Transverse colon (tissue), 4 donors: ENCODE results near the gene SLC27A1. TPM values are rescaled to one million over a fixed set of nuclear protein-coding genes. Genes with fewer than 3 reads are reported as not detected.

Source experiments
- DNase-seq: peaks from one replicate; pipeline ENCODE4 v3.0.0-alpha.2; 2019
- H3K27ac ChIP-seq, 4 donors: fragments of 200-600 bp; sonication (generic); 2 replicates each; pipeline ENCODE4 v1.5.1; 2016 to 2018; ENCODE audit warnings: inconsistent platforms in 4 of 4
- H3K27me3 ChIP-seq: fragments of 200-600 bp; sonication (generic); 2 replicates; pipeline ENCODE4 v1.5.1; 2017; ENCODE audit warnings: inconsistent platforms
- H3K36me3 ChIP-seq, 4 donors: fragments of 200-600 bp; sonication (generic); 2 replicates each; pipeline ENCODE4 v1.5.1; 2017 to 2019; ENCODE audit warnings: inconsistent platforms in 4 of 4
- H3K4me1 ChIP-seq, 4 donors: fragments of 200-600 bp; sonication (generic); 2 replicates each; pipeline ENCODE4 v1.5.1; 2017 to 2020; ENCODE audit warnings: inconsistent platforms in 4 of 4
- H3K4me3 ChIP-seq, 4 donors: fragments of 200-600 bp; sonication (generic); 1 replicate in 1 of 4; 2 replicates in 3 of 4; pipeline versions ENCODE4 v1.5.1 to v1.6.1; 2017 to 2019; ENCODE audit warnings: inconsistent platforms in 4 of 4
- H3K9me3 ChIP-seq, 2 donors: fragments of 200-600 bp; sonication (generic); 2 replicates each; pipeline ENCODE4 v1.5.1; 2017 to 2019; ENCODE audit warnings: inconsistent platforms in 2 of 2
- CTCF ChIP-seq, 5 experiments: fragments of 200-600 bp in 3 of 5; fragments of 450-650 bp in 2 of 5; sonication (generic) in 3 of 5; IDR thresholded peaks; 1 replicate in 2 of 5; 2 replicates in 3 of 5; pipeline ENCODE4 v1.5.1; 2016 to 2017; ENCODE audit warnings: antibody characterized with exemption in 5 of 5, inconsistent platforms in 3 of 5, mild to moderate bottlenecking in 2 of 5, moderate library complexity in 1 of 5
- EP300 ChIP-seq: sonication (generic); formaldehyde crosslinking; IDR thresholded peaks from one replicate; pipeline ENCODE4 v1.6.1; 2017; ENCODE audit warnings: antibody characterized with exemption, low read depth
- POLR2A ChIP-seq: fragments of 450-650 bp; IDR thresholded peaks from one replicate; pipeline ENCODE4 v1.6.1; 2016; ENCODE audit warnings: antibody characterized with exemption, mild to moderate bottlenecking, moderate library complexity
- POLR2AphosphoS5 ChIP-seq, 3 donors: sonication (generic); formaldehyde crosslinking; IDR thresholded peaks; one replicate each; pipeline ENCODE4 v1.6.1; 2016; ENCODE audit warnings: antibody characterized with exemption in 3 of 3
- WGBS, 2 donors: methylation state at CpG; one replicate each; pipeline ENCODE4 v1.1.5; 2018; ENCODE audit warnings: low coverage in 1 of 2; 5-methylcytosine and 5-hydroxymethylcytosine counted together
- in situ Hi-C, 4 donors: fragments of 200-750 bp; cut with MboI; loops; one replicate each; pipeline versions ENCODE4 v1.15.0 to v1.15.1; 2017; ENCODE audit warnings: low sequenced_read_pairs in 3 of 4, low pct_ligation_motif_present in 1 of 4, low pct_unique_long_range_greater_than_20kb in 1 of 4
- intact Hi-C: fragments of 100-400 bp; cut with DNase I; formaldehyde crosslinking; loops from one replicate; pipeline ENCODE4 v1.15.1; 2023; ENCODE audit warnings: low total_unique reads
- total RNA-seq, 4 donors: library from RNA; depleted of rRNA; stranded (reverse); fragments of >200 nt; gene quantifications; one replicate each; pipeline ENCODE4 v1.1.0, GENCODE V29; 2016

SLC27A1 gene
- total RNA-seq: 10 to 100 TPM in 1 of 4 donors, 1 to 10 TPM in 3; 4.0 to 11.1 (median 7.0) TPM

GRCh38 chr19:17470068-17470841, at the start of gene SLC27A1:
Gene SLC27A1, plus strand, starts transcription at chr19:17470524. Its CDS starts 17 bp downstream, at chr19:17470541.
- H3K27ac ChIP-seq: peak within 1 kb of the TSS; percentile 82 to 88 (median 87)
- H3K27me3 ChIP-seq: no peaks in the 10 kb centered on the region
- H3K36me3 ChIP-seq: no peaks in the 10 kb centered on the region
- DNase-seq: peak; percentile 98
- no peaks in the 10 kb centered on the region for H3K9me3 ChIP-seq
- peak within 1 kb of the TSS; percentile 52 to 88 (median 70) for H3K4me3 ChIP-seq
- 0 to 1% methylated on average over 5 to 49 of the region's 67 CpGs for WGBS, 2 donors
- intact Hi-C loops (no loop called here), in situ Hi-C loops (no loop called here)
- peaks cover 13 to 43% (median 22%) of the 10 kb centered on the region in 4 donors for H3K4me1 ChIP-seq
- TF ChIP-seq POLR2AphosphoS5 (IDR thresholded peaks at IDR 0.05) (peak in 1 of 3 donors; percentile 8), CTCF (IDR thresholded peaks at IDR 0.05) (no peak), EP300 (no peak), POLR2A (peak; percentile 34)

- in situ Hi-C loops: no loop called here
- peaks cover 0 to 15% (median 11%) of the 10 kb centered on the region in 4 donors for H3K4me1 ChIP-seq
- H3K4me3 ChIP-seq: no peak overlapping the region
- no peaks in the 10 kb centered on the region for H3K9me3 ChIP-seq
- WGBS, 2 donors: 99% methylated on average over 4 of the region's 4 CpGs; no CpG with 5 or more reads in 1 of the 2 donors
- DNase-seq: no peak
- H3K27ac ChIP-seq: no peak overlapping the region
- intact Hi-C loops: no loop called here
- H3K27me3 ChIP-seq: no peaks in the 10 kb centered on the region
- TF ChIP-seq CTCF (IDR thresholded peaks at IDR 0.05) (no peak), POLR2A (no peak), EP300 (no peak), POLR2AphosphoS5 (IDR thresholded peaks at IDR 0.05) (no peak)
- H3K36me3 ChIP-seq: no peaks in the 10 kb centered on the region
These were observed 48.4 kb upstream of the SLC27A1 start for GRCh38 chr19:17421942-17422341.

- Histone ChIP-seq H3K36me3 (no peaks in the 10 kb centered on the region), H3K9me3 (no peaks in the 10 kb centered on the region), H3K4me3 (no peak overlapping the region), H3K27me3 (no peaks in the 10 kb centered on the region), H3K27ac (no peak overlapping the region), H3K4me1 (peaks cover 0 to 15% (median 11%) of the 10 kb centered on the region in 4 donors)
- TF ChIP-seq CTCF (IDR thresholded peaks at IDR 0.05): no peak
- no peak for TF ChIP-seq POLR2AphosphoS5 (IDR thresholded peaks at IDR 0.05)
- TF ChIP-seq EP300: no peak
- TF ChIP-seq POLR2A: no peak
- WGBS, 2 donors: 40 to 93% methylated on average over 1 to 20 of the region's 20 CpGs
- DNase-seq: no peak
- in situ Hi-C loops: no loop called here
- intact Hi-C loops: no loop called here
These were observed 46.7 kb upstream of the SLC27A1 start for GRCh38 chr19:17423429-17424208.

- WGBS, 2 donors: 35 to 75% methylated on average over 2 to 26 of the region's 27 CpGs
- no peaks in the 10 kb centered on the region for H3K36me3 ChIP-seq
- DNase-seq: no peak
- H3K9me3 ChIP-seq: no peaks in the 10 kb centered on the region
- no peak overlapping the region for H3K4me3 ChIP-seq
- TF ChIP-seq POLR2A: no peak
- TF ChIP-seq EP300: no peak
- TF ChIP-seq POLR2AphosphoS5 (IDR thresholded peaks at IDR 0.05): no peak
- TF ChIP-seq CTCF (IDR thresholded peaks at IDR 0.05): peak in 2 of 5 experiments; percentile 23 to 24
- in situ Hi-C loops: no loop called here
- no peak overlapping the region for H3K27ac ChIP-seq
- intact Hi-C loops: no loop called here
- no peaks in the 10 kb centered on the region for H3K27me3 ChIP-seq
- peaks cover 0 to 9% (median 7%) of the 10 kb centered on the region in 4 donors for H3K4me1 ChIP-seq
These were observed 45.5 kb upstream of the SLC27A1 start for GRCh38 chr19:17424743-17425365.
